Measurements from ENCODE around the gene AMELX. TPM values are rescaled to one million over a fixed set of nuclear protein-coding genes. Genes with fewer than 3 reads are reported as not detected.

AMELX gene
- total RNA-seq, 4 donors from 2014 or later = not detected

DNA sequence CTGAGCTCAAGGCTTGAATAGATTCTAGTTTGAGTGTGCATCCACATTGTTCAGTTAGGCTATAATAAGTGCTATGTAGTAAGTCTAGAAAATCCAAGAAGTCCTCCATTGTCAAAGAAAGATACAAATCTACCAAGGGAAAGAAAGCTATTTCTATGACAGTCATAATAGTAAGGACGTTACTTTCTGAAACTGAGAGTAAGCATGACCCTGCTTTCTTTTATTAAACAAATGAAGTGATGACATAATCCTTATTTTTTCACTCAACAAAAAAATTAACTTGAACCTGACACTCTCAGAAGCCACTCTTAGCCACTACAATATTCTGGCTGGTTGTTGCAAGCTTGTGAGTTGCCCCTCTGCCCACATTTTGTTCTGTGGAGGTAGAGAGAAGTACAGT lies 33.8 kb upstream of the AMELX start:
- no peaks in the 10 kb centered on the region for H3K36me3 ChIP-seq
- no peaks in the 10 kb centered on the region for H3K27me3 ChIP-seq
- no peaks in the 10 kb centered on the region for H3K9me3 ChIP-seq
- H3K27ac ChIP-seq = no peak overlapping the region
- WGBS, 2 donors = 31 to 40% methylated on average over 1 of the region's 1 CpG
- no peak for TF ChIP-seq POLR2A (IDR thresholded peaks at IDR 0.05)
- TF ChIP-seq, protein P1, sequence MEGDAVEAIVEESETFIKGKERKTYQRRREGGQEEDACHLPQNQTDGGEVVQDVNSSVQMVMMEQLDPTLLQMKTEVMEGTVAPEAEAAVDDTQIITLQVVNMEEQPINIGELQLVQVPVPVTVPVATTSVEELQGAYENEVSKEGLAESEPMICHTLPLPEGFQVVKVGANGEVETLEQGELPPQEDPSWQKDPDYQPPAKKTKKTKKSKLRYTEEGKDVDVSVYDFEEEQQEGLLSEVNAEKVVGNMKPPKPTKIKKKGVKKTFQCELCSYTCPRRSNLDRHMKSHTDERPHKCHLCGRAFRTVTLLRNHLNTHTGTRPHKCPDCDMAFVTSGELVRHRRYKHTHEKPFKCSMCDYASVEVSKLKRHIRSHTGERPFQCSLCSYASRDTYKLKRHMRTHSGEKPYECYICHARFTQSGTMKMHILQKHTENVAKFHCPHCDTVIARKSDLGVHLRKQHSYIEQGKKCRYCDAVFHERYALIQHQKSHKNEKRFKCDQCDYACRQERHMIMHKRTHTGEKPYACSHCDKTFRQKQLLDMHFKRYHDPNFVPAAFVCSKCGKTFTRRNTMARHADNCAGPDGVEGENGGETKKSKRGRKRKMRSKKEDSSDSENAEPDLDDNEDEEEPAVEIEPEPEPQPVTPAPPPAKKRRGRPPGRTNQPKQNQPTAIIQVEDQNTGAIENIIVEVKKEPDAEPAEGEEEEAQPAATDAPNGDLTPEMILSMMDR (IDR thresholded peaks at IDR 0.05) = no peak
- no peak for DNase-seq
- intact Hi-C loops (cut with DNase I) = no loop called here
- H3K4me3 ChIP-seq = no peak overlapping the region
- no peaks in the 10 kb centered on the region for H3K4me1 ChIP-seq

- no peaks in the 10 kb centered on the region for H3K36me3 ChIP-seq
- H3K4me3 ChIP-seq = no peak overlapping the region
- no peak for TF ChIP-seq POLR2A (IDR thresholded peaks at IDR 0.05)
- TF ChIP-seq, protein P1 (IDR thresholded peaks at IDR 0.05) = no peak
- no peak overlapping the region for H3K27ac ChIP-seq
- H3K9me3 ChIP-seq = no peaks in the 10 kb centered on the region
- no peaks in the 10 kb centered on the region for H3K27me3 ChIP-seq
- H3K4me1 ChIP-seq = no peaks in the 10 kb centered on the region
- intact Hi-C loops (cut with DNase I) = no loop called here
- 100% methylated on average over 1 of the region's 1 CpG for WGBS, 2 donors
- no peak for DNase-seq
These were observed 32.0 kb upstream of the AMELX start for GRCh38 chrX:11261260-11261659.

DNA sequence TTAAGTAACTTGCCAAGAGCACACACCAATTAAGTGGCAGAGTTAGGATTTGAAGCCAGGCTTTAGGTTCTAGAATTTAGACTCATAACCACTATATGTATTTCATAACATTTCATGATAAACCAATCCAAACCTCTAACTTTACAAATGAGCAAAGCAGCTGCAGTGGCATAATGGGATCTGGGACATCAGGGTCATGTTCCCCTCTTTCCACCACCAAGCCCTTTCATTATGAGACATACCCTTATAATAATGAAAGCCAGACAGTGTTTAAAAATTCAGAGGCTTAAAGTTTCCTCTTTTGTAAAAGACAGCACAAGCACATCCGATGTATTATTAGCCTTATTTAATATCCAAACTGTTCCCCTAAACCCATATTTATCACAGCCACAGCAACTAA lies 28.3 kb upstream of the AMELX start:
- peak overlapping the region in 1 of 4 donors; percentile 25 for H3K4me3 ChIP-seq
- intact Hi-C loops (cut with DNase I) = no loop called here
- WGBS, 2 donors = 45 to 100% methylated on average over 1 of the region's 1 CpG
- peak overlapping the region in 2 of 4 donors; percentile 15 to 21 for H3K27ac ChIP-seq
- H3K36me3 ChIP-seq = no peaks in the 10 kb centered on the region
- no peak for DNase-seq
- no peak for TF ChIP-seq POLR2A (IDR thresholded peaks at IDR 0.05)
- TF ChIP-seq, protein P1 (IDR thresholded peaks at IDR 0.05) = no peak
- no peaks in the 10 kb centered on the region for H3K27me3 ChIP-seq
- no peaks in the 10 kb centered on the region for H3K9me3 ChIP-seq
- peaks cover 0 to 3% (median 0%) of the 10 kb centered on the region in 3 donors for H3K4me1 ChIP-seq

- intact Hi-C loops (cut with DNase I) = no loop called here
- WGBS, 2 donors = 55 to 61% methylated on average over 3 of the region's 3 CpGs
- TF ChIP-seq, protein P1 (IDR thresholded peaks at IDR 0.05) = no peak
- TF ChIP-seq POLR2A (IDR thresholded peaks at IDR 0.05) = no peak
- Histone ChIP-seq H3K4me1 (peaks cover 0 to 6% (median 0%) of the 10 kb centered on the region in 3 donors), H3K27me3 (no peaks in the 10 kb centered on the region), H3K27ac (peak overlapping the region in 2 of 4 donors; percentile 15 to 21), H3K4me3 (peak overlapping the region in 1 of 4 donors; percentile 25), H3K36me3 (no peaks in the 10 kb centered on the region), H3K9me3 (no peaks in the 10 kb centered on the region)
- DNase-seq = no peak
These were observed 27.9 kb upstream of the AMELX start for GRCh38 chrX:11265352-11265751.

DNA sequence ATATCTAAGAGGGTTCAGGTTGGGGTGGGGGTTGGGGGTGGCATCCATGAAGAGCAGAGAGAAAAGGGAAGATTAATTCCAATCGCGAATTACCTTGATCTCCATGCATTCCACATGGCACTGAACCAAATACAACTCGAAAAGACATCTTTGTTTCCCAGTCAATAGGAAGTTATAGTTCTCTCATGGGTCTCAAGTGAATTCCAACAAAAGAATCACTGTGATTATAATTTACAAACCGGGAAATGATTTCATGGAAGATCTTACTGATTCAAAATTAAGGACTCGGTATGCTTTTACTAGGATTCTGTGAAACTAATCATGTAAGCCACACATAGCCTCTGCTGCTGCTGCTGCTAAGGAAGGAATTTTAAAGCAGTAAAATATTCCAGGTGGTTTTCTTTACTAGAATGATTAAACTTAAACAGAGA lies 26.6 kb upstream of the AMELX start:
- H3K9me3 ChIP-seq = no peaks in the 10 kb centered on the region
- no peaks in the 10 kb centered on the region for H3K36me3 ChIP-seq
- intact Hi-C loops (cut with DNase I) = no loop called here
- peaks cover 0 to 6% (median 0%) of the 10 kb centered on the region in 3 donors for H3K4me1 ChIP-seq
- TF ChIP-seq POLR2A (IDR thresholded peaks at IDR 0.05) = no peak
- TF ChIP-seq, protein P1 (IDR thresholded peaks at IDR 0.05) = no peak
- peak overlapping the region in 2 of 4 donors; percentile 22 to 34 for H3K27ac ChIP-seq
- H3K27me3 ChIP-seq = no peaks in the 10 kb centered on the region
- WGBS, 2 donors = 45 to 48% methylated on average over 5 of the region's 5 CpGs
- DNase-seq = no peak
- H3K4me3 ChIP-seq = no peak overlapping the region
